ENCODE results near the gene MTG2. TPM values are rescaled to one million over a fixed set of nuclear protein-coding genes. Genes with fewer than 3 reads are reported as not detected.

MTG2 gene
- total and polyA plus RNA-seq, 2 of the 13 experiments (the other 11 are each of a cell fraction or from before 2014, with no cell fraction given), result 20.4 to 37.8 TPM

DNA sequence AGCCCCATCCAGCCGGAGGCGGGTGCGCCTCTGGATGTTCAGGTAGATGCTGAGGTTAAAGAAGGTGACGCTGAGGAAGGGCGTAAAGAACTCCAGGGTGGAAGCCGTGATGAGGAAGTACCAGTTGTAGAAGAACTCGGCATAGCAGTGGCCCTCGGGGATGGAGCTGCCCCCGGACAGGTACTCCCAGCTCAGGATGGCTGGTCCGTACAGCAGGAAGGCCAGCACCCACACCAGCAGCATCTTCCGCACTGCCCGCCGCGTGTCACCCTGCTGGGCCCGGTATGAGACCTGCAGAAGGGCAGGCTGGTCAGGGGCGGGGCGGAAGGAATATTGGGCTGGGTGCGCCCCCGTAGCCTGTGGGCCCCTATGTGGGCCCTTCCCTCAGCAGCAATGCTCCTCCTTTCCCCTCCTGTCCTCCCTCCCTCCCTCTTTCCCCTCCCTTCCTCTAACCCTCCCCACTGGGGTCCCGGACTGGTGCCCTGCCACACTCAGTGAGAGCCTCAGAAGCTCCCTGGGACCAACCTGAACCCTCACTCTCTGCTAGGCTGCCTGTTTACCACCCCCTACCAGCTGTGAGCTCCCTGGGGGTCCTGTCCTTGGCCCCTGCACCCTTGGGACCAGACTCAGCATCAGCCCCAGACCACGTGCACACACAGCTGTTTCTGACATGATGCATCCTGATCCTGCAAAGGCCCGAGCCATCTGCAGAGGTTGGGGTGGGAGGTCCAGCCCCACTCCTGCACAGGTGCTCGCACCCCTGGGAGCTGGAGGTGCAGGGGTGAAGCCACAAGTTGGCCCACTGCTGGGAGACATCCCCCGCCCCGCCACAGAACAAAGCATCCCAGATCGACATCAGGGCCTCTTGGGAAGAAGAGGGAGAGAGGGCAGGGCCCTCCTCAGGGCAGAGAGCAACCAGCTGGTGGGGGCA, 34.1 kb downstream of the MTG2 start (continued):
- TF ChIP-seq, protein P1, sequence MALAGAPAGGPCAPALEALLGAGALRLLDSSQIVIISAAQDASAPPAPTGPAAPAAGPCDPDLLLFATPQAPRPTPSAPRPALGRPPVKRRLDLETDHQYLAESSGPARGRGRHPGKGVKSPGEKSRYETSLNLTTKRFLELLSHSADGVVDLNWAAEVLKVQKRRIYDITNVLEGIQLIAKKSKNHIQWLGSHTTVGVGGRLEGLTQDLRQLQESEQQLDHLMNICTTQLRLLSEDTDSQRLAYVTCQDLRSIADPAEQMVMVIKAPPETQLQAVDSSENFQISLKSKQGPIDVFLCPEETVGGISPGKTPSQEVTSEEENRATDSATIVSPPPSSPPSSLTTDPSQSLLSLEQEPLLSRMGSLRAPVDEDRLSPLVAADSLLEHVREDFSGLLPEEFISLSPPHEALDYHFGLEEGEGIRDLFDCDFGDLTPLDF (CRISPR knock-in tag; IDR thresholded peaks at IDR 0.05), result no peak
- TF ChIP-seq ZFYVE20 (CRISPR knock-in tag; IDR thresholded peaks at IDR 0.05; ENCODE audit: borderline replicate concordance, low read depth) (no peak), ZNF33A (CRISPR knock-in tag; IDR thresholded peaks at IDR 0.05; ENCODE audit: borderline replicate concordance) (no peak), ZNF337 (CRISPR knock-in tag; IDR thresholded peaks at IDR 0.05; ENCODE audit: borderline replicate concordance, low read depth) (no peak), IRF2 (CRISPR knock-in tag; IDR thresholded peaks at IDR 0.05) (no peak), SRY (CRISPR knock-in tag; IDR thresholded peaks at IDR 0.05) (no peak), ARNTL (CRISPR knock-in tag; IDR thresholded peaks at IDR 0.05) (no peak), HOMEZ (CRISPR knock-in tag; IDR thresholded peaks at IDR 0.05; ENCODE audit: low read depth) (no peak), EZH2 (conservative IDR thresholded peaks at IDR 0.05; ENCODE audit: low read depth, low read length) (0 out of 2 replicates have a peak, but pooled peaks have one; percentile 0), ZSCAN25 (CRISPR knock-in tag; IDR thresholded peaks at IDR 0.05) (peak; percentile 62; the same call in 1 of the 2 replicates), CREB3 (CRISPR knock-in tag; IDR thresholded peaks at IDR 0.05) (no peak), SALL1 (CRISPR knock-in tag; IDR thresholded peaks at IDR 0.05) (0 out of 2 replicates have a peak, but pooled peaks have one; percentile 16), HNF4A (CRISPR knock-in tag; IDR thresholded peaks at IDR 0.05) (0 out of 2 replicates have a peak, but pooled peaks have one; percentile 11), TFAP4 (IDR thresholded peaks at IDR 0.05; ENCODE audit: borderline replicate concordance, low read depth) (peak; percentile 87; the same call in 1 of the 2 replicates)
- TF ChIP-seq, protein P2, sequence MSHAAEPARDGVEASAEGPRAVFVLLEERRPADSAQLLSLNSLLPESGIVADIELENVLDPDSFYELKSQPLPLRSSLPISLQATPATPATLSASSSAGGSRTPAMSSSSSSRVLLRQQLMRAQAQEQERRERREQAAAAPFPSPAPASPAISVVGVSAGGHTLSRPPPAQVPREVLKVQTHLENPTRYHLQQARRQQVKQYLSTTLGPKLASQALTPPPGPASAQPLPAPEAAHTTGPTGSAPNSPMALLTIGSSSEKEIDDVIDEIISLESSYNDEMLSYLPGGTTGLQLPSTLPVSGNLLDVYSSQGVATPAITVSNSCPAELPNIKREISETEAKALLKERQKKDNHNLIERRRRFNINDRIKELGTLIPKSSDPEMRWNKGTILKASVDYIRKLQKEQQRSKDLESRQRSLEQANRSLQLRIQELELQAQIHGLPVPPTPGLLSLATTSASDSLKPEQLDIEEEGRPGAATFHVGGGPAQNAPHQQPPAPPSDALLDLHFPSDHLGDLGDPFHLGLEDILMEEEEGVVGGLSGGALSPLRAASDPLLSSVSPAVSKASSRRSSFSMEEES (CRISPR knock-in tag; IDR thresholded peaks at IDR 0.05), result no peak

Measured in HepG2 (cell line).